HG03196 (cell line): ENCODE measurements around the gene RBPMS2.
"Not testable (repeated sequence)": the region's sequence is repeated elsewhere in the genome, so short reads cannot be mapped to it uniquely, and the experiment has no call there.

Experiments
- ATAC-seq: cut with Tn5 transposase; IDR thresholded peaks from one replicate; pipeline ENCODE4 v1.9.1; 2021; ENCODE audit not compliant: unreplicated experiment

Gene RBPMS2

DNA sequence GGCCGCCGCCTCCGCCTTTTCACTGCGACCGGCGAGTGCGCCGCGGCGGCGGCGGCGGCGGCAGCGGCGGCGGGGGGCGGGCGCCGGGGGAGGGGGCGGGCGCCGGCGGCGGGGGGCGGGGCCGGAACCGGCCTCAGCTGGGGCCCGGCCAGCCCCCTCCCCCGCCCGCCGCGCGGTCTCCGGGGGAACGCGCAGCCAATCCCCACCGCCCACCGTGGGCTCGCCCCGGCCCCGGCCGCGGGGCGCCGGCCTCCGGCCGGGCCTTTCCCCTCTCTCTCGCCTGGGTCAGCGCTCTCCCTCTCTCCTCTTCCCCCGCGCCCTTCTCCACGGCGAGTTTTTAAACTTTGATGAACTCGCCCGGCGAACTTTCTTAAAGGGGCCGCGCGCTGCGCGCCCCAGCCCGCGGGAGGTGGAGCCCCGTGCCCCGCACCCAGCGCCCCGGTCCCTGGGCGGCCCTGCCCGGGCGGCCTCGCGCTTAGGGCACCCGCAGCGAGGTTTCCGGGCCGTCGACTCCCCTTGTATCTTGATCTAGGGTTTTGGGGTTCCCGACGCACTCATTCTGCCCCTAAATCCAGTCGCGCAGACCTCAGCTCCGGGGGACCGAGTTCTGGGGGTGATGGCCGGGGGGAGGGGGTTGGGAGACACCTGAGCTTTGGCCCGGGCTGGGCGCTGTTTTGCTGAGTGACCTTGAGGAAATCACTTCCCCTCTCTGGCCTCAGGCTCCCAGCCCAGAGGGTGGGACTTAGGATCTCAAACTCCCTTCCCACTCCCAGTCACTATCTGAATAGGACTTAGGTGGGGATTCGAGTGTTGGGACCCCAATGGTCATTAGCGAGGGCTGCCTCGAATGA lies at the start of gene RBPMS2:
RBPMS2 (minus strand) TSS at position 39 of the 851 bp plus-strand sequence. CDS start 270 bp downstream, outside the sequence.
- no peak for ATAC-seq

DNA sequence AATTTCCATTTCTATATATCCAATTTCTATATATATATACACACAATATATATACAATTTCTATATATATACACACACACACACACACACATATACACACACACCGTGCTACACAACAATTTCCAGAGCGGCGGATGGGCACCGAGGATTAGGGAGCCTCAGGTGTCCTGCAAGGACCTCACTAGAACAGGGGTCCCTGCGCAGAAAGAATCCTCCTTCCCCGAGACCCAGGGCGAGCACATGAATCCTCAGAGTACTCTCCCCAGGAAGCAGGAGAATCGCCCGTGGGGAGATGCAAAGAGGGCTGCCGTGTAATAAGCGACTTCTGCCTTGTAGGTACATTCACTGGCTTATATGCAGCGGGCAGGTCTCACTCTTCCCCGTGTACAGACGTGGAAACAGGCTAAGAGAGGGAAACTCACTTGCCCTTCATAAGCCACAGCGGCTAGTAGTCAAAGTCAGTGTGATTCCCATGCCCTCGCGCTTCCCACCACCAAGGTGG lies 49.6 kb upstream of the RBPMS2 start:
- no peak for ATAC-seq

DNA sequence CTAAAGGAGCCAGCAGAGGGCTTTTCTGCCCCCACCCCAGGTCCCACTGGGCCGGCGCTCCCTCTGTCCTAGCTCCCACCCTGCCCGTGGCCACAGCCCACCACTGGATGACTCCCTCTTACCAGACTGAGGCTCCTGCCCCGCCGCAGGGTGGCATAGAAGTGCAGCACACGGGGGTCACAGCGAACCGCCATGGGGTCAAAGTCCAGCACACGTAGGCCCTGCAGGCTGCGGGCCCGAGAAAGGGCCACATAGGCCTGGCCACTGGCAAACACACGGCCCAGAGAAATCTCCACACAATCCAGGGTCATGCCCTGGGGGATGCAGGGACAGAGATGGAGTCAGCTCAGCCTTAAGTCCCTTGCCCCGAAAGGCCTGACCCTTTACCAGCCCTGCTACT lies 41.1 kb upstream of the RBPMS2 start:
- ATAC-seq = no peak

DNA sequence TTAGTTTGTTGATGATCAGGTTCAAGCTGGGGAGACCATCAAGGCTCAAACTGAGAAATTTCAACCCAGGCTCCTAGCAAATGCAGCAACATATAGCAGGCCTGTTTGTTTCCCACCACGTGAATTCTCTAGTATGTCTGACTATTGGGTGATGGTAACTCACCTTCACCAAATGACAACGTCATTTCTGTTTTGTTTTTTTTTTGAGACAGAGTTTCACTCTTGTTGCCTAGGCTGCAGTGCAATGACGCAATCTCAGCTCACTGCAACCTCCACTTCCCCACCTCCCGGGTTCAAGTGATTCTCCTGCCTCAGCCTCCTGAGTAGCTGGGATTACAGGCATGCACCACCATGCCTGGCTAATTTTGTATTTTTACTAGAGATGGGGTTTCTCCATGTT lies 39.6 kb upstream of the RBPMS2 start:
- ATAC-seq = not testable (repeated sequence)

DNA sequence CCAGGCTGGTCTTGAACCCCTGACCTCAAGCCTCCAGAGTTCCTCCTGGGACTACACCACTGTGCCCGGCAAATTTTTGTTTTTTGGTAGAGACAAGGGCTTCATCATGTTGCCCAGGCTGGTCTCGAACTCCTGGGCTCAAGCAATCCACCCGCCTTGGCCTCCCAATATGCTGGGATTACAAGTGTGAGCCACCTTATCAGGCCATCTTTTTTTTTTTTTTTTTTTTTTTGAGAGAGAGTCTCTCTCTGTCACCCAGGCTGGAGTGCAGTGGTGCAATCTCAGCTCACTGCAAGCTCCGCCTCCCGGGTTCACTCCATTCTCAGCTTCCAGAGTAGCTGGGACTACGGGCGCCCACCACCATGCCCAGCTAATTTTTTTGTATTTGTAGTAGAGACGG lies 38.9 kb upstream of the RBPMS2 start:
- ATAC-seq = not testable (repeated sequence)

DNA sequence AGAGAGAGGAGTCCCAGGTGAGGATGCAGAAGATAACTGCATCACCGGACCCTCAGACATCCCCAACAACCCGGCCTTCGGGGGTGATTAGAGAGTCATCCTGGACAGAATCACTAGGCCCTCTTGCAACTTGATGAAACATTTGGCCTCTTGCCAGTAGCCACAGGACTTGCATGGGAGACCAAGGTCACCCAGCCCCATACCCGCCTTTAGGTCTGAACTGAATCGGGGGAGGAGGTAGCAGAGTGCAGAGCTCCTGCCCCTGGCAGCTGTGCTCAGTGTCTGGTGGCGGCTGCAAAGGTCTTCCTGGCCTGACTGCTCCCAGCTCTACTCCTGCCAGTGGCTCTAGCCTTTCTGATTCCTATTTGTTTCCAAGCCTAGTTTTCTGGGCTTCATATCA lies 37.7 kb upstream of the RBPMS2 start:
- ATAC-seq = no peak

DNA sequence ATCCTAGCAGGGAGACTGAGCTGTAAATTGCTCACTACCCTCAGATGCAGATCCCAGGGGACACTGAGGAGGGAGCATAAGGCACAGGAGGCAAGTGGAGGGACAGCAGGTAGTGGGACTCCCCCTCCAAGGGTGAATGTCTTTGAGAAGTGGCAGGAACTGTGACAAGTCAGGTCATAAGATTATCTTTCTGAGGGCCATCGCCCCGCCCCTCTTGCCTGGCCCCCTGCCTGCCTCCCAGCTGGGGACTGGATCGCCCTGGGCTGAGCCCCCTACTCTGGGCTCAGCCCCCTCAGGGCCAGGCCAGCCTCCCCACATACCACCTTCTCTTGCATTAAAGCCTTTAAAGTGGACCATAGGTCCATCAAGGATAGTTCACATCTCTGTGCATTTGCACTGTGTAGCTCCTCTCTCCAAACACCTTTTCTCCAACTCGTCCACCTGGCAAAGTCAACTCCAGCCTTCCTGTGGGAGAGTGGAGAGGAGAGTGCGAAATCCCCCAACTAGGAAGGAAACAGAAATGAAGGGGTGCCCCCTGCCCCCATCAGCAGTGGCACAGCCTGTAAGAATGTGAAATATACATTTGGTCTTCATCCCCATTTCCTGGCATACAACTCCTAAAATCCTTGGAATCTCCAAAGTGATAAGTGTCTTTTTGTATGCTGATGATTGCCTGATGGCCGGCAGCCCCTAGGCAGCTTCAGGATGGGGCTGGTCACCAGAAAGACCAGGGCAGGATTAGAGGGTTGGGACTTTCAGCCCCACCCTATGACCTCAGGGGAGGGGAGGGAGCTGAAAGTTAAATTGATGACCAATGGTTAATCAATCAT lies 35.3 kb upstream of the RBPMS2 start:
- ATAC-seq = no peak

DNA sequence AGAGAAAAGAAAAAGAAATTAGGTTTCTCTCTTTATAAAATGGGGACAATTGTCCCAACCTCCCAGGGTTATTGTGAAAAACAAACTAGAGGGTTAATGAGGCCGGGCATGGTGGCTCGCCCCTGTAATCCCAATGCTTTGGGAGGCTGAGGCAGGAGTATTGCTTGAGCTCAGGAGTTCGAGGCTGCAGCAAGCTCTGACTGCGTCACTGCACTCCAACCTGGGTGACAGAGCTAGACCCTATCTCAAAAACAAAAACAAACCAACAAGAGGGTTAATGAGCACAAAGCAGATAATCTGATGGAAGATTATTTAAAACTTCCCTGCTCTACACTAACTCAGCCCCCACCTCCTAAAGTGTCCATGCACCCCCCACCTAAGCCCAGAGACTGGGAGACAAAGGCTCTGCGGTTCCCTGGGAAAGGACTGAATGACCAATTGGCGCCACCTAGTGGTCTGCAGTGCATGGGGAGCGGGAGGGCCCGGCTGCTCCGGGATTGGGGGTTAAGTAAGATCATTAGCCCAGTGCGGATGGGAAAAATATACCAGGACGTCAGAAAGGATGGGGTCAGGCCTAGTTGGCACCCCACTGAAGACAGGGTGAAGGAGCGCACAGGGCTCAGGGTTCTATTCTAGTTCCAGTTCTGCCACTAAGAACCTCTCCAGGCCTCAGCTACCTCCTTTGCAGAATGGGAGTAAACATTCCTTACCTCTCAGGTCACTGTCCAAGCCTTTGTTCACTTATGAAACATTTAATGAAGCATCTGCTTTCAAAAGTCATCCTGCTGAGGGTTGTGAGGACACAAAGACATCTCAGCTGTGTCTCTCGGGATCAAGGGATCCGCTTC lies 34.5 kb upstream of the RBPMS2 start:
- no peak for ATAC-seq

DNA sequence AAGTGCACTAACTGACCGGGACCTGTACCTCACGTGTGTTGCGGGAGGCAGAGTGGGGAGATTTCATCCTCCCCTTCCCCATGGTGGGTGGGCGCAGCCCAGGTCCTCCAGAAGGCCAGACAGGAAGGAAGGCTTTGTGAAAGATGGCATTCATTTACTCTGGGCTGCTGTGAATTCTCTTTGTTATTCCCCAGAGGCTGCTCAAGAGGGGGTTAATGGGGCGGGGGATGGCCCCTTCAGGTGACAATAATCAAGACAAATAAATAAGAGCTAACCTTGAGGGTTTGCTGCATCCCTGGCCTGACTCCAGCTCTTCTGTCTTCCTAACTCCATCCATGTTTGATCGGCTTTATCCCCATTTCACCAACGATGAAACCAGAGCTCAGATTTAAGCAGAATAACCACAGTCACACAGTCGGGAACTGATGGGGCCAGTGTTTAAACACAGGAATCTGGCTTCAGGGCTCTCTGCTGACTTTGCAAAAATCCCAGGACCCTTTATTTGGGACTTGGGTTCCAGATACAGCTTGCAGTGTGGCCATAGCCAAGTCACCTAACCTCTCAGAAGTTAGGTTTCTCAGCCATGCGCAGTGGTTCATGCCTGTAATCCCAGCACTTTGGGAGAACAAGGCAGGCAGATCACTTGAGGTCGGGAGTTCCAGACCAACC lies 33.5 kb upstream of the RBPMS2 start:
- ATAC-seq = no peak

DNA sequence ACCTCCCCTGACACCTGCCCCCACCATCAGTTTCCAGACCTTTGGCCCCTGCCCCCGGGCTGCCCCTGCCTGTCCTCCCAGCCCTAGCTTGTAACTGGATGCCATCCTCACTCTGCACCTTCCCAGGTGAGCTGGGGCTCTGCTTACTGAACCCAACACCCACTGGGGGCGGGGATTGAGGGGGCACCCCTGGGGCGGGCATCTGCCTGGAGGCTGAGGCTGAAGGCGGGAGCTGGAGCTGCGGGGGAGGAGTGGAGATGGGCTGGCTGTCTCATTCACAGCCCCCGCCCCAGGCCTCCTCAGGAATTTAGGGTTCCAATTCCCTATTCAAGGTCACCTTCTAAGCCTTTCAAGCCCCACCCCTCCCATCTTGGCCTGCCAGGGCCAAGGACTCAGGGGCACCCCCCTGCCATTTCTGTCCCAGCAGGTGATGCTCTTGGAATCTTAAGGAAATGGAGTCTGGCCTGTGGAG lies 32.4 kb upstream of the RBPMS2 start:
- no peak for ATAC-seq

DNA sequence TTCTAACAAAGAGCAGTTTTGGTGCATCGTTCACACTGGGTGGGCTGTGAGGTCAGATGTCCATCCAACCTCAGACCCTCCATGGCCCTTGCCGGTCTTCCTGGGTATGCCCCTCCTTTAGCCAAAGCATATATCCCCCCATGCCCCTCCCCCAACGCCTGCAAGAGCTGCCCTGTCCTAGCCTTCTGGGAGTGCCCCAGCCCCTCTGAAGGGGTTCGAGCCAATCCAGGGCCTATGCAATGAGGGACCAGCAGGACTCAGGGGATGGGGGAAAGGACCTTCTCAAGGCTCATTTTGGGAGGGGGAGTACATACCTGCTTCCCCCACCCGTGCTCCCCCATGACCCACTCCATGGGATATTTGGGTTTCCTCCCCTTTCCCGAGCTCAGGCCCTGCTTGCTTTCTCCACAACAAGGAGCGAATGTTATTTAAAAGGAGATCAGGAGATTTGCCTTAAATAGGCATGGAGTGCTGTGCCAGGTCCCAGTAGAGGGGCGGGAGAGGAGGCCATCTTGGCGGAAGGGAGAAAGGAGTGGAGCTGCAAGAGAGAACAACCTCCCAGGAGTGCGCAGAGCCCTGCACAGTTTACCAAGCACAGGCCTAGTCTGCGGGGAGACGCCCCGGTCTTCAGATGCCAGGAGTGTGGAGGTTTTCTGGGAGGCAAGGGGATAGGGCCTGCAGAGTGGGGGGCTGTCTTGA lies 31.8 kb upstream of the RBPMS2 start:
- no peak for ATAC-seq

DNA sequence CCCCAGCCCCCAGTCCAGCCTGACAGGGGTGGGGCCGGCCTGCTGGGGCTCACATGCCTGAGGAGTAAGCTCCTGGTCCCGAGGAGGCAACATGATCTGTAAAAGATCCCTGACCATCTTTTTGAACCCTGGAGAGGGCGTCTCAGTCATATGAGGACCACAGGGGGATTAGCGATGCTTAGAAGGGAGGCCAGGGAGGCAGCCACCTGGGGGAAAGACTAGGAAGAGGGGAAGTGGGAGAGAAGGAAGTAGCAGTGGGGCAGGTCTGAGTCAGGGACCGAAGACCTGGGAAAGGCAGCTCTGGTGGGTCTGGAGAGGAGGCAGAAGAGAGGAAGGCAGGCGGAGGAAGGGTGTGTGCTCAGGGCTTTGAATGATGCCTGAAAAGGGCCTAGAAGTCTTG lies 31.1 kb upstream of the RBPMS2 start:
- no peak for ATAC-seq

DNA sequence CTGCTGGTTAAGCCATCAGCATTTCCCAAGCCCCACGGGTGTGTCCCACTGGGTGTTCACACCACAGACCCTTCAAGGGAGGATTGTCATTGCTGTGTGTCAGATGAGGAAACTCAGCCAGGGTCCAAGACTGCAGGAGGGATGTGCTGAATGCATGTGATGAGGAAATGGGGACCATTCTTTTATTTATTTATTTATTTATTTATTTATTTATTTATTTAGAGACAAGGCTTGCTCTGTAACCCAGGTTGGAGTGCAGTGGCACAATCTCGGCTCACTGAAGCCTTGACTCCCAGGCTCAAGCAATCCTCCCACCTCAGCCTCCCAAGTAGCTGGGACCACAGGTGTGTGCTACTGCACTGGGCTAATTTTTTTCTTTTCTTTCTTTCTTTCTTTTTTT lies 29.2 kb upstream of the RBPMS2 start:
- no peak for ATAC-seq

DNA sequence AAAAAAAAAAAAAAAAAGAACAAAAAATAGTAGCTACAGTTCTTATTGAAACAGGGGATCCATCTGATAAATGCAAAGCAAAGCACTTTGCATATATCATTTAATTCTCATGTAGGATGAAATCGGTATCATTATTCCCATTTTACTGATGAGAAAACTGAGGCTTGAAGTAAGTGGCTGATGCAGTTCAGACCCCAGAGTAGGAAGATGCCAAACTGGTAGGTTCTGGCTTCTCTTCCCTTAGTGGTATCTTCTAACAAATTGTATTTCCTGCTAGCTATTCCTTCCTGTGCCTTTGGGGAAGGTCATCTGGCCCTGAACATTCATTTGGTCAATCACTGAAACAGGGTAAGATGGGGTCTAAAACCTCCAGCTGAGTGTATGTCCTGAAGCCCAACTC lies 28.1 kb upstream of the RBPMS2 start:
- no peak for ATAC-seq

DNA sequence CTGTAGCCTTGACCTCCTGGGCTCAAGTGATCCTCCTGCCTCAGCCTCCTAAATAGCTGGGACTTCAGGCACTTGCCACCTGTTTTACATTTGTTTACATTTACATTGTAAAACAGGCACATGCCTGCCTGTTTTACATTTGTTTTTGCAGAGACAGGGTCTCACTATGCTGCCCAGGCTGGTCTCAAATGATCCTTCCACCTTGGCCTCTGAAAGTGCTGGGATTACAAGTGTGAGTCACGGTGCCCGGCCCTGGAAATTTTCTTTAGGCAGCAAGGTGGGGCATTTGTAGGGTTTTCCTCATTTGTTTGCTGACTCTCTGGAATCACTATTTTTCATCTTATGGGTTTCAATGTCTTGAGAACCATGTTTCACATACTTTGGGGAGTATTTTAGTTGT lies 25.1 kb upstream of the RBPMS2 start:
- no peak for ATAC-seq

DNA sequence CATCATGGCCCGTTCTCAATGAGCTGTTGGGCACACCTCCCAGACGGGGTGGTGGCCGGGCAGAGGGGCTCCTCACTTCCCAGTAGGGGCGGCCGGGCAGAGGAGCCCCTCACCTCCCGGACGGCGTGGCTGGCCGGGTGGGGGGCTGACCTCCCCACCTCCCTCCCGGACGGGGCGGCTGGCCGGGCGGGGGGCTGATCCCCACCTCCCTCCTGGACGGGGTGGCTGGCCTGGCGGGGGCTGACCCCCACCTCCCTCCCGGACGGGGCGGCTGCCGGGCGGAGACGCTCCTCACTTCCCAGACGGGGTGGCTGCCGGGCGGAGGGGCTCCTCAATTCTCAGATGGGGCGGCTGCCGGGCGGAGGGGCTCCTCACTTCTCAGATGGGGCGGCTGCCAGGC lies 23.5 kb upstream of the RBPMS2 start:
- not testable (repeated sequence) for ATAC-seq

DNA sequence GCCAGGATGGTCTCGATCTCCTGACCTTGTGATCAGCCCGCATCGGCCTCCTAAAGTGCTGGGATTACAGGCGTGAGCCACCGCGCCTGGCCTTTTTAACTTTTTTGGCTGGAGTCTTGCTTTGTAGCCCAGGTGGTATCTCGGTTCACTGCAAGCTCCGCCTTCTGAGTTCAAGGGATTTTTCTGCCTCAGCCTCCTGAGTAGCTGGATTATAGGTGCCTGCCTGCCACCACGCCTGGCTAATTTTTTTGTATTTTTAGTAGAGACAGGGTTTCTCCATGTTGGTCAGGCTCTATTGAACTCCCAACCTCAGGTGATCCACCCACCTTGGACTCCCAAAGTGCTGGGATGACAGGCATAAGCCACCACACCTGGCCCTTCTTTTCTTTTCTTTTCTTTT lies 20.5 kb upstream of the RBPMS2 start:
- not testable (repeated sequence) for ATAC-seq

DNA sequence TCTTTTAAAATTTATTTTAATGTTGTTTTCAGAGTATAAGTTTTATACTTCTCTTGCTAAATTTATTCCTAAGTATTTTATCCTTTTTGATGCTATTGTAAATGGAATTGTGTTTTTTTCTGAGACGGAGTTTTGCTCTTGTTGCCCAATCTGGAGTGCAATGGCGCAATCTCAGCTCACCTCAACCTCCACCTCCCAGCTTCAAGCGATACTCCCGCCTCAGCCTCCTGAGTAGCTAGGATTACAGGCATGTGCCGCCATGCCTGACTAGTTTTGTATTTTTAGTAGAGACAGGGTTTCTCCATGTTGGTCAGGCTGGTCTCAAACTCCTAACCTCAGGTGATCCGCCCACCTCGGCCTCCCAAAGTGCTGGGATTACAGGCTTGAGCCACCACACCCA lies 19.9 kb upstream of the RBPMS2 start:
- not testable (repeated sequence) for ATAC-seq

DNA sequence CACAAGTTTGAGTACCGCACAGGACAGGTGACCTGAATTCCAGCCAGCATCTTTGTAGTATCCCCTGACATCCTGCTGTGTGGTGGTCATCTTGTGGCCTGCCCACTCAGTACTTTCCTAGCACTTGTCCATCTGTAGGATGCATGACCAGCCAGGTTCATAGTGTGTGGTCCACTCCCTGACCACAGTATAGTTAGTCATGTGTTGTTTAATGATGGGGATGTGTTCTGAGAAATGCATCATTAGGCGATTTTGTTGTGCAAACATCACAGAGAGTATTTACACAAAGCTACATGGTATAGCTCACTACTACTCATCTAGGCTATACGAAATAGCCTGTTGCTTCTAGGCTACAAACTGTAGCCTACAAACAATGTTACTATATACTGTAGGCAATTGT lies 16.9 kb upstream of the RBPMS2 start:
- ATAC-seq = no peak

DNA sequence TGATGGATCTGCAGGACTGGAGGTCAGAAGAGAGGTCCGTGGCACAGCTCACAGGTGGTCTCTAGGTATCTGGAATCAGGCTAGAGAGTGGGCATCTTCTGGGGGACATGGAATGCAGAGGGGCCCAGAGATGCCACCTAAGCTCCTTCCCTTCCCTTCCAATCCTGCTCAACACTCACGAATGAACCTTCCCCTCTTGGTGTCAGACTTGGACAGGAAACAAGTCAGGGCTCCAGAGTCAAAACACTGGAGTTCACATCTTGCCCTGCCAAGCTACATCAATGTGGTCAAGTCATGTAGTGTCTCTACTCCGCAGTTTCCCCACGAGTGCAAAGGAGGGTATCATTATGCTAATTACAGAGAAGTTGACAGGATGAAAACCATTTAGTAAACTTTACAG lies 16.0 kb upstream of the RBPMS2 start:
- no peak for ATAC-seq
